Measurements from ENCODE around the gene CYB5R4.

Gene CYB5R4

DNA sequence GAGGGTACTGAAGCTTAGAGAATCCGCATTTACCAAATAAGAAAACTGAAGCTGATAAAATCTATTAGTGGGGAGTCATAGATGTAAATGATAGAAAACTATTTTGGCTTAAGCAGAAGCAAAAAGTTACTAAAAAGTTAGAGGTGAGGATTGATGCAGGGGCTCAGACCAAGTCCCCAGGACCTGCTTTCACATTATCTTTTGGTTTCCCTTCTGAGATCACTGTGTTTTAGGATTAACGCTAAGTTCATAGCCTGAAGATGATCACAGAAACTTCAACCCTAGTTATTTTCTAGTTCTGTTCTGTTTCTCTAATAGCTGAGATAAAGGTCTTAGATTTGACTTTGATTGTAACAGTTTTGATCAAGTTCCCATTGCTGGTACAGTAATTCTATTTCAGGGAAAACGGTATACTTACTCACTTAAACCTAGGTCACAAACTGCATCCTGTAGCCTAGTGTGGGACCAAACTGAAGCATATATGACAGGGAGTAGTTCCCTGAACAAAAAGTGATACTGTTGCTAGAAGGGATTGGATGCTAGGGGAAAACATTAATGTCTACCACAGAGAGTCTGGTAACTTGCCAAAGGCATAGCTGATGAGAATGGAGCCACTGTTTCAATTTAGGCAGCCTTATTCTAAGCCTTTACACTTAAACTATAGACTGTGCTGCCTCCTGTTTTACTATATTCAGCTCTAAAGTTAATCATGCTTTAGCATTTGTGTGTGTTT, 13.1 kb downstream of the CYB5R4 start:
- no peak for TF ChIP-seq Cebpa-rat (IDR thresholded peaks at IDR 0.05)
- Histone ChIP-seq H4K20me1 (peaks cover 0 to 22% (median 0%) of the 10 kb centered on the region in 11 experiments; a peak in 8 of 22 replicates), H3K9ac (no peak overlapping the region), H3K4me1 (0 out of 20 replicates have a peak, but pooled peaks cover 0 to 4% (median 0%) of the 10 kb centered on the region in 10 experiments), H3K27me3 (no peaks in the 10 kb centered on the region), H3K4me2 (no peak overlapping the region), H3K27ac (no peak overlapping the region), H3K4me3 (no peak overlapping the region), H3K36me3 (peaks cover 11 to 36% (median 23%) of the 10 kb centered on the region in 11 experiments; a peak in 21 of 22 replicates), H3K9me3 (replicated peaks in 1 of 11) (peaks cover 2 to 22% (median 19%) of the 10 kb centered on the region in 11 experiments; a peak in 21 of 22 replicates)

DNA sequence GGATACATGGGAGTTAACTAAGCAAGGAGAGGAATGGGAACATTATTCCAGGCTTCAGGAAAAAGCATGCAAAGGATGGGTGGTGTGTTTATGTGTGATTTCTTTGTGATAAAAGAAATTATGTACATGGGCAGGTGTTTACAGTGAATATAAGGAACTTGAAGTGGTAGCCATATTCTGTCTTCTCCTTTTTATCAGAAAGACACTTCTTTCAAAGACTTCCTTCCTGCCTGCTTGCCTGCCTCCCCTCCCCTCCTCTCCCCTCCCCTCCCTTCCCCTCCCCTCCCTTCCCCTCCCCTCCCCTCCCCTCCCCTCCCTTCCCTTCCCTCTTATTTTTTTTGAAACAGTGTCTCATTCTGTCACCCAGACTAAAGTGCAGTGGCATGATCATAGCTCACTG, 14.4 kb downstream of the CYB5R4 start:
- TF ChIP-seq Cebpa-rat (IDR thresholded peaks at IDR 0.05), result no peak
- no peaks in the 10 kb centered on the region for H3K27me3 ChIP-seq
- H3K36me3 ChIP-seq, result peaks cover 4 to 24% (median 11%) of the 10 kb centered on the region in 11 experiments; a peak in 16 of 22 replicates
- peaks cover 0 to 34% (median 8%) of the 10 kb centered on the region in 11 experiments; a peak in 14 of 22 replicates for H4K20me1 ChIP-seq
- no peak overlapping the region for H3K4me2 ChIP-seq
- H3K4me1 ChIP-seq, result 0 out of 20 replicates have a peak, but pooled peaks cover 0 to 4% (median 0%) of the 10 kb centered on the region in 10 experiments
- no peak overlapping the region for H3K9ac ChIP-seq
- peaks cover 0 to 9% (median 6%) of the 10 kb centered on the region in 11 experiments; a peak in 11 of 22 replicates for H3K9me3 ChIP-seq (replicated peaks in 1 of 11)
- H3K27ac ChIP-seq, result no peak overlapping the region
- H3K4me3 ChIP-seq, result no peak overlapping the region

DNA sequence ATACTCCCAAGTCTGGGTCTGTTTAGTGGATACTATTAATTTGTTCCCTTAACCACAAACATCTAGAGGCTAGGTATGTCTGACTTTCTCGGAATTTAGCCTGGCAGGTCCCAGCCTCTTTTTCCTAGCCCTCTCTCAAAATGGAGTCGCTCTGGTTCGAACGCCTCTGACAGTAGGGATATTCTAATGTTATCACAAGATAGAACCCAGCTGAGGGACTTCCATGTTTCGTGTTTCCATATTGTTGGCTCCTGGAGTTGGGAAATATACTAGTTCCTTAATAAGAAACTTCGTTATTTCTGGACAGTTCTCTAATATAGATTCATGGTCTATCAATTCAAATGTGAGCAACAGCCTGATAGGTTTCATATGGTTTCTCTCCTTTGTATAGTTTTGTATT, 16.4 kb downstream of the CYB5R4 start:
- H4K20me1 ChIP-seq, result peaks cover 6 to 54% (median 27%) of the 10 kb centered on the region in 11 experiments; a peak in 17 of 22 replicates
- no peak overlapping the region for H3K4me3 ChIP-seq
- no peak for TF ChIP-seq Cebpa-rat (IDR thresholded peaks at IDR 0.05)
- H3K27ac ChIP-seq, result no peak overlapping the region
- H3K27me3 ChIP-seq, result no peaks in the 10 kb centered on the region
- no peak overlapping the region for H3K9ac ChIP-seq
- no peak overlapping the region for H3K4me2 ChIP-seq
- no peaks in the 10 kb centered on the region for H3K9me3 ChIP-seq (replicated peaks in 1 of 11)
- peaks cover 0 to 10% (median 0%) of the 10 kb centered on the region in 11 experiments; a peak in 3 of 22 replicates for H3K36me3 ChIP-seq
- H3K4me1 ChIP-seq, result 0 out of 20 replicates have a peak, but pooled peaks cover 0 to 4% (median 0%) of the 10 kb centered on the region in 10 experiments

DNA sequence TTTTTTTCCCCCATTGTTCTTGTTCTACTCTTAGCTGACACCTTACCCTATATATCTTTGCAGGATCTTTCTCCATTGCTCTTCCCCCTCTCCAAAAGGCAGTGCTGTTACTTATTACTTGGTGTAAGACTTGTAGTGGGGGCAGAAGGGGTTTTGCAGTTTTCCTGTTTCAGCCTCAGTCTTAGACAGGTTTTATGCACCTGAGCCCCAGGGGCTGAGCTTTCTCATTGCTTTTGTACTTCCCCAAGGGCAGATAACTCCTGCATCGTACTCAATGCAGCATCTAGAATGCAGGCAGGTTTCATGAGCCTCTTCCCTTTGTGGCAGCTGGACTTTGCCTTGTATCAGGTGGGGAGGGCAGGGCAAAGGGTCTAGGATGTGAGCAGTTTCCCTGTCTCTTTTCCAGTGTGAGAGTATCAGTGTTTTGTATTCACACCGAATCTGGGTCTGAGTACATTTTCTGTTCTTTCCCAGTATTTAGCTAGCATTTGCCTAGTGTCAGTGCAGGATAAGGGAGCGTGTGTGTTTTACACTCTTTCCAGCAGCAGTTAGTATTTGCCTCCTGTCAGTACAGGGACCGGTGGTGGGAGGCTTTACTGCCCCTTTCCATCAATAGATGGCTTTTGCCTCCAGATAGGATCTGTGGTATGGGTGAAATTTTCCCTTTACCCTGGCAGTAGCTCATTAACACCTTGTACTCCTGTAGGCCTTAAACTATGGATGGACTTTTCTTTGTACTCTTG, 19.6 kb downstream of the CYB5R4 start:
- Histone ChIP-seq H3K27me3 (no peaks in the 10 kb centered on the region), H3K36me3 (peaks cover 0 to 5% (median 0%) of the 10 kb centered on the region in 11 experiments; a peak in 1 of 22 replicates), H3K4me2 (no peak overlapping the region), H3K4me1 (no peaks in the 10 kb centered on the region), H4K20me1 (peaks cover 6 to 79% (median 41%) of the 10 kb centered on the region in 11 experiments; a peak in 17 of 22 replicates), H3K9ac (no peak overlapping the region), H3K9me3 (replicated peaks in 1 of 11) (no peaks in the 10 kb centered on the region), H3K4me3 (no peak overlapping the region), H3K27ac (no peak overlapping the region)
- no peak for TF ChIP-seq Cebpa-rat (IDR thresholded peaks at IDR 0.05)

DNA sequence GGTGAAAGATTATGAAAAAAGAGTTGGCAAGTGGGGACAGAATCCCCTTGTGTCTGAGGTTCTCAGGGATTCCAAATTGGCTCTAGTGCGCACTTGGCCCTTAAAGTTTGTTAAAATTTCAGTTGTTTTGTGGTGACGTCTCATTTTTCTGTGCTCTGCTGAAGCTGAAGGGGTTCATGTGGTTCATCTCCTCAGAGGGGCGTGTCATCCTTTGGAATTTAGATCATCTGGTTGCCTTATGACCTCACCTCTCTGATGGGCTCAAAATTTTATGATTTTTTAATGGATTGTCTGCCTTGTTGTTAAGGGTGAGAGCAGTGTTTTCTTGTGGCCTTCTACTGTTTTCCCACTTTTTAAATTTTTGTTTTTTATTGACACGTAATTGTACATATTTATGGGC, 20.3 kb downstream of the CYB5R4 start:
- Histone ChIP-seq H3K9ac (no peak overlapping the region), H3K4me2 (no peak overlapping the region), H3K27ac (no peak overlapping the region), H3K36me3 (peaks cover 0 to 5% (median 0%) of the 10 kb centered on the region in 11 experiments; a peak in 1 of 22 replicates), H3K4me3 (no peak overlapping the region), H3K4me1 (no peaks in the 10 kb centered on the region), H4K20me1 (peaks cover 6 to 86% (median 41%) of the 10 kb centered on the region in 11 experiments; a peak in 17 of 22 replicates), H3K9me3 (replicated peaks in 1 of 11) (no peaks in the 10 kb centered on the region), H3K27me3 (no peaks in the 10 kb centered on the region)
- TF ChIP-seq Cebpa-rat (IDR thresholded peaks at IDR 0.05), result no peak

DNA sequence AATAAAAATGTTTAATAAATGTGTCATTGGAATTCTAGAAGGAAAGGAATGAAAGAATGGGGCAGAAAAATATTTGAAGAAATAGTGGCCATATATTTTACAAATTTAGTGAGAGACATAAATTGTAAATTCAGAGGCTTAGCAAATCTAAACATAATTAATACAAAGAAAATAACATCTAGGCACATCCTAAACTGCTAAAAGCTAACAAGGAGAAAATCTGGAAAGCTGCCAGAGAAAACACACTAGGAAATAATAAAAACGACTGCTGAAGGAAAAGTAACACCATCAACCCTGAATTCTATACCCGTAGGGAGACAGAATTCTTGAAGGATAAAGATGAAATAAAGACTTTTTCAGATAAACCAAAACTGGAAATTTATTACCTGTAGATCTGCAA, 23.8 kb downstream of the CYB5R4 start:
- H3K9ac ChIP-seq, result no peak overlapping the region

DNA sequence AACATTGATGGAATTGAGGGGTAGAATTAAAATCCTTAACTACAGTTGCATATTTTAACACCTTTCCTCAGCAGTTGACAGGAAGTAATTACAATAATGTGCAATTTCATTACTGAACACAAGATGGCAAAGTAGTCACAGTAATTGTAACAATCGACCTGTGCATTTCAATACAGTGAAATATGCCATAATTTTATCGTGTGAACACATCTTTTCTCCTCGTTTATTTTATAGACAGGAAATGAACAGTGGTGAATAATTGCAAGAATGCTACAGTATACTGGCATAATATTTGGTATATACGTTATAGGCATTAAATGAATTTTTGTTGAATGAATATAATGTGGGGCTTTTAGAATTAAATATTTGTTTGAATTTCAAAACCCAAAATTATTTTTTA, 25.0 kb downstream of the CYB5R4 start:
- Histone ChIP-seq H3K4me3 (no peak overlapping the region), H3K9ac (no peak overlapping the region), H3K27ac (no peak overlapping the region), H4K20me1 (peaks cover 8 to 76% (median 41%) of the 10 kb centered on the region in 11 experiments; a peak in 17 of 22 replicates), H3K27me3 (no peaks in the 10 kb centered on the region), H3K9me3 (replicated peaks in 1 of 11) (peaks cover 0 to 13% (median 9%) of the 10 kb centered on the region in 11 experiments; a peak in 11 of 22 replicates), H3K4me2 (no peak overlapping the region), H3K36me3 (peaks cover 0 to 5% (median 0%) of the 10 kb centered on the region in 11 experiments; a peak in 1 of 22 replicates), H3K4me1 (no peaks in the 10 kb centered on the region)
- no peak for TF ChIP-seq Cebpa-rat (IDR thresholded peaks at IDR 0.05)

More for the DNA sequence above, 23.8 kb downstream of the CYB5R4 start:
- no peaks in the 10 kb centered on the region for H3K36me3 ChIP-seq
- H3K9me3 ChIP-seq (replicated peaks in 1 of 11), result peaks cover 0 to under 1% (median 0%) of the 10 kb centered on the region in 11 experiments; a peak in 2 of 22 replicates
- H3K4me3 ChIP-seq, result no peak overlapping the region
- no peak overlapping the region for H3K27ac ChIP-seq
- H3K4me2 ChIP-seq, result no peak overlapping the region
- no peaks in the 10 kb centered on the region for H3K27me3 ChIP-seq
- peaks cover 9 to 89% (median 54%) of the 10 kb centered on the region in 11 experiments; a peak in 17 of 22 replicates for H4K20me1 ChIP-seq
- H3K4me1 ChIP-seq, result no peaks in the 10 kb centered on the region
- no peak for TF ChIP-seq Cebpa-rat (IDR thresholded peaks at IDR 0.05)

DNA sequence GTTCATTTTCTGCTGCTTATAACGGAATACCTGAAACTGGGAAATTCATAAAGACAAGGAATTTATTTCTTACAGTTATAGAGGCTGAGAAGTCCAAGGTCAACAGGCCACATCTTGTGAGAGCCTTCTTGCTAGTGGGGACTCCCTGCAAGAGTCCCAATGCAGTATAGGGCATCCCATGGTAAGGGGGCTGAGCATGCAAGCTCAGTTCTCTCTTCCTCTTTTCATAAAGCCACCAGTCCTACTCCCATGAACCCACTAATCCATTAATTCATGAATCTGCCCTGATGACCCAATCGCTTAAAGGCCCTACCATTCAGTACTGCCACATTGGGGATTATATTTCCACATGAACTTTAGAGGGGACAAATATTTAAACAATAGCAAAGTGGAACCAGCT, 26.5 kb downstream of the CYB5R4 start:
- Histone ChIP-seq H3K27me3 (no peaks in the 10 kb centered on the region), H4K20me1 (peaks cover 3 to 76% (median 29%) of the 10 kb centered on the region in 11 experiments; a peak in 17 of 22 replicates), H3K4me2 (no peak overlapping the region), H3K9ac (no peak overlapping the region), H3K4me3 (no peak overlapping the region), H3K4me1 (no peaks in the 10 kb centered on the region), H3K27ac (no peak overlapping the region), H3K36me3 (peaks cover 0 to 5% (median 0%) of the 10 kb centered on the region in 11 experiments; a peak in 2 of 22 replicates), H3K9me3 (replicated peaks in 1 of 11) (peaks cover 0 to 13% (median 9%) of the 10 kb centered on the region in 11 experiments; a peak in 11 of 22 replicates)
- TF ChIP-seq Cebpa-rat (IDR thresholded peaks at IDR 0.05), result no peak

Data from BLaER1 treated with 17β-estradiol and CSF1 and Interleukin-3, amounts not matched to agents 10 nM and 100 nM (cell line).